K562 (cell line): Measurements from ENCODE around the gene FSTL4. TPM values are rescaled to one million over a fixed set of nuclear protein-coding genes. Genes with fewer than 3 reads are reported as not detected.

Source experiments
- CBFA2T2 ChIP-seq: fragments of 450-650 bp; conservative IDR thresholded peaks from 2 replicates; pipeline ENCODE4 v1.6.1; 2017; ENCODE audit warnings: mild to moderate bottlenecking
- CHD4 ChIP-seq: fragments of 200-600 bp; sonication (generic); IDR thresholded peaks from 3 replicates; pipeline ENCODE4 v1.6.1; 2012; ENCODE audit warnings: low read depth, mild to moderate bottlenecking, mixed read lengths, low read length, inconsistent platforms; ENCODE audit not compliant: insufficient read depth, insufficient replicate concordance, poor library complexity, severe bottlenecking
- E4F1 ChIP-seq: fragments of 250-450 bp; sonication (Bioruptor Pico); IDR thresholded peaks from 2 replicates; pipeline ENCODE4 v1.5.0; 2021; ENCODE audit warnings: mild to moderate bottlenecking, borderline replicate concordance
- MCM2 ChIP-seq: fragments of 450-650 bp; IDR thresholded peaks from 2 replicates; pipeline ENCODE4 v1.6.1; 2017; ENCODE audit warnings: low read depth, mild to moderate bottlenecking
- PRDM10 ChIP-seq: fragments of 450-650 bp; IDR thresholded peaks from 2 replicates; pipeline ENCODE4 v1.6.1; 2018; ENCODE audit not compliant: partially characterized antibody
- PTBP1 ChIP-seq: fragments of 200-400 bp; formaldehyde crosslinking; IDR thresholded peaks from 2 replicates; pipeline ENCODE4 v1.6.1; 2017; ENCODE audit warnings: low read depth, low read length
- ZBTB12 ChIP-seq: fragments of 250-450 bp; sonication (Bioruptor Pico); IDR thresholded peaks from 2 replicates; pipeline ENCODE4 v1.4.0; 2020
- ZNF444 ChIP-seq: fragments of 250-450 bp; sonication (Bioruptor Pico); IDR thresholded peaks from 2 replicates; pipeline ENCODE4 v1.4.0; 2020; ENCODE audit warnings: mild to moderate bottlenecking, moderate library complexity
- polyA plus RNA-seq, 8 experiments: library from polyadenylated mRNA; depleted of rRNA in 4 of 8; stranded (reverse) in 5 of 8; unstranded in 3 of 8; fragments of >200 nt; fragmentation: Nextera tagmentation in 2 of 8; fragmentation: Illumina TruSeq in 1 of 8; extraction: Ambion mirVana in 2 of 8; extraction: Trizol in 1 of 8; gene quantifications; 2 replicates each; pipeline versions ENCODE4 v1.2.1 to v1.2.3, GENCODE V29; 2011 to 2014; ENCODE audit warnings: inconsistent platforms in 1 of 8, missing spikeins in 1 of 8
- total RNA-seq, 7 experiments: library from RNA; depleted of rRNA in 6 of 7; stranded (reverse); fragments of >200 nt in 6 of 7; fragmentation: Illumina TruSeq in 2 of 7; extraction: Trizol in 2 of 7; gene quantifications; 2 replicates each; pipeline versions ENCODE4 v1.2.1 to v1.2.3, GENCODE V29; 2011 to 2021; ENCODE audit warnings: low replicate concordance in 1 of 7

The FSTL4 gene
- total and polyA plus RNA-seq, 9 of the 15 experiments (the other 6 are each of a cell fraction or from before 2014, with no cell fraction given) = 0.08 to 0.18 (median 0.10) TPM; not detected in 5

GRCh38 chr5:133228316-133228715 lies 384.0 kb downstream of the FSTL4 start (continued):
- TF ChIP-seq E4F1 (no peak), MCM2 (no peak), PRDM10 (no peak), PTBP1 (no peak), CHD4 (no peak), ZNF444 (no peak), ZBTB12 (CRISPR knock-in tag) (no peak), CBFA2T2 (no peak)
